ENCODE measurements around the gene RGS17. TPM values are rescaled to one million over a fixed set of nuclear protein-coding genes. Genes with fewer than 3 reads are reported as not detected.

RGS17 gene
- total and polyA plus RNA-seq, 2 of the 13 experiments (the other 11 are each of a cell fraction or from before 2014, with no cell fraction given): 0.04 TPM; not detected in 1

GRCh38 chr6:153023977-153024708 lies 106.9 kb downstream of the RGS17 start (continued):
- no peak for TF ChIP-seq SNAPC4 (CRISPR knock-in tag; IDR thresholded peaks at IDR 0.05)
- no peak for TF ChIP-seq RAD51 (IDR thresholded peaks at IDR 0.05; ENCODE audit: borderline replicate concordance)
- no peak for TF ChIP-seq ZNF12 (CRISPR knock-in tag; IDR thresholded peaks at IDR 0.05)
- TF ChIP-seq MXI1 (IDR thresholded peaks at IDR 0.05; ENCODE audit: borderline replicate concordance, low read depth, low read length): no peak
- TF ChIP-seq HIC2 (CRISPR knock-in tag; IDR thresholded peaks at IDR 0.05; ENCODE audit: low read depth): no peak
- no peak for TF ChIP-seq ZNF737 (CRISPR knock-in tag; IDR thresholded peaks at IDR 0.05; ENCODE audit: borderline replicate concordance)
- TF ChIP-seq ZNF24 (IDR thresholded peaks at IDR 0.05): no peak
- TF ChIP-seq PPARG (CRISPR knock-in tag; conservative IDR thresholded peaks at IDR 0.05): 0 out of 2 replicates have a peak, but pooled peaks have one; percentile 26
- peak; percentile 83 for TF ChIP-seq STAG1 (CRISPR knock-in tag; IDR thresholded peaks at IDR 0.05)
- no peak for TF ChIP-seq ZNF761 (CRISPR knock-in tag; conservative IDR thresholded peaks at IDR 0.05)
- peak; percentile 1; the same call in 1 of the 2 replicates for TF ChIP-seq MAFF (IDR thresholded peaks at IDR 0.05; ENCODE audit: low read depth, low read length)
- TF ChIP-seq ZNF691 (CRISPR knock-in tag; IDR thresholded peaks at IDR 0.05; ENCODE audit: borderline replicate concordance, low read depth): no peak
- TF ChIP-seq, protein P1, sequence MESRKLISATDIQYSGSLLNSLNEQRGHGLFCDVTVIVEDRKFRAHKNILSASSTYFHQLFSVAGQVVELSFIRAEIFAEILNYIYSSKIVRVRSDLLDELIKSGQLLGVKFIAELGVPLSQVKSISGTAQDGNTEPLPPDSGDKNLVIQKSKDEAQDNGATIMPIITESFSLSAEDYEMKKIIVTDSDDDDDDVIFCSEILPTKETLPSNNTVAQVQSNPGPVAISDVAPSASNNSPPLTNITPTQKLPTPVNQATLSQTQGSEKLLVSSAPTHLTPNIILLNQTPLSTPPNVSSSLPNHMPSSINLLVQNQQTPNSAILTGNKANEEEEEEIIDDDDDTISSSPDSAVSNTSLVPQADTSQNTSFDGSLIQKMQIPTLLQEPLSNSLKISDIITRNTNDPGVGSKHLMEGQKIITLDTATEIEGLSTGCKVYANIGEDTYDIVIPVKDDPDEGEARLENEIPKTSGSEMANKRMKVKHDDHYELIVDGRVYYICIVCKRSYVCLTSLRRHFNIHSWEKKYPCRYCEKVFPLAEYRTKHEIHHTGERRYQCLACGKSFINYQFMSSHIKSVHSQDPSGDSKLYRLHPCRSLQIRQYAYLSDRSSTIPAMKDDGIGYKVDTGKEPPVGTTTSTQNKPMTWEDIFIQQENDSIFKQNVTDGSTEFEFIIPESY (CRISPR knock-in tag; IDR thresholded peaks at IDR 0.05): no peak
- no peak for TF ChIP-seq ZNF570 (CRISPR knock-in tag; IDR thresholded peaks at IDR 0.05; ENCODE audit: borderline replicate concordance)
- TF ChIP-seq NFE2L2 (IDR thresholded peaks at IDR 0.05; ENCODE audit: low read length): no peak
- peak; percentile 92 for TF ChIP-seq CTCF (CRISPR knock-in tag; IDR thresholded peaks at IDR 0.05)
- TF ChIP-seq ZNF343 (CRISPR knock-in tag; IDR thresholded peaks at IDR 0.05): no peak
